AG04450 (cell line): ENCODE data around the gene VDAC1. TPM values are rescaled to one million over a fixed set of nuclear protein-coding genes. Genes with fewer than 3 reads are reported as not detected.
A peak's percentile ranks its signal among the peaks of the same experiment; 100 is the strongest.
"Not testable (repeated sequence)": the region's sequence is repeated elsewhere in the genome, so short reads cannot be mapped to it uniquely, and the experiment has no call there.

Experiments used
- CTCF ChIA-PET: fragments of 300-600, 350-600 bp; formaldehyde crosslinking; extraction: SDS; loops from one replicate; lab custom pipeline; 2022; ENCODE audit warnings: antibody characterized with exemption, inconsistent platforms; lab: Charles Lee
- POLR2A ChIA-PET: fragments of 350-600 bp; formaldehyde crosslinking; extraction: SDS; loops from one replicate; lab custom pipeline; 2021; ENCODE audit warnings: antibody characterized with exemption, inconsistent platforms; lab: Yijun Ruan, JAX
- DNase-seq: peaks from one replicate; pipeline ENCODE4 v3.0.0-alpha.2; 2011; ENCODE audit warnings: low read depth, low spot score
- H3K27ac ChIP-seq: one replicate; pipeline ENCODE4 v1.5.1; 2012; ENCODE audit warnings: low read depth, low read length, control low read depth
- H3K27me3 ChIP-seq: one replicate; pipeline ENCODE4 v1.6.0; 2012; ENCODE audit warnings: low read length; ENCODE audit not compliant: control insufficient read depth, insufficient read depth
- H3K4me3 ChIP-seq: 2 replicates; pipeline ENCODE4 v1.5.1; 2011; ENCODE audit warnings: mild to moderate bottlenecking, low read depth, low read length, control low read depth
- H3K9me3 ChIP-seq: 2 replicates; pipeline ENCODE4 v1.5.1; 2012; ENCODE audit warnings: low read length; ENCODE audit not compliant: control insufficient read depth, insufficient read depth
- polyA plus RNA-seq: library from polyadenylated mRNA; depleted of rRNA; stranded (reverse); fragments of >200 nt; gene quantifications from 2 replicates; pipeline ENCODE4 v1.2.3, GENCODE V29; 2011
- TF ChIP-seq, protein P1 (sequence below): IDR thresholded peaks from 2 replicates; pipeline ENCODE4 v1.5.1; 2011; ENCODE audit warnings: low read depth, low read length, control low read depth, inconsistent platforms

The VDAC1 gene
- polyA plus RNA-seq, 1 experiment, result 262 TPM

DNA sequence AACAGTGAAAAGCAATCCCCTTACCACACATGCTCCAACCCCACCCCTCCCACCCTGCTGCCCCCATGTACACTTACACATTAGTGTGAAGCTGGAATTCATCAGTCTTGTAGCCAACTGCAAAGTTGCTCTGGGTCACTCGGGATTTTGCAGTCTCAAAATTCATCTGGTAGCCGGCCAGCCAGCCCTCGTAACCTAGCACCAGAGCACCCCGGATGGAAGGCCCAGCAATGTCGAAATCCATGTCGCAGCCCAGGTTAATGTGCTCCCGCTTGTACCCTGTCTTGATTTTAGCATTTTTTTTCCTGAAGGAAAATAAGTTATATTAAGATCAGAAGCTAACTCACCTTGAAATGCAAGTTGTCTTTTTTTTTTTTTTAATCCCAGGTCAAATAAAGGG, 24.1 kb downstream of the VDAC1 start:
- ChIA-PET POLR2A (no interaction called here), CTCF (interaction anchor here (0.6 to 5.1 kb wide), 9 partner anchors 11 to 557 kb away, joined by 3 to 38 read pairs (median 6); partner anchors contain the start of gene C5orf15)
- Histone ChIP-seq H3K27ac (no peak overlapping the region), H3K27me3 (no peaks in the 10 kb centered on the region), H3K4me3 (no peak overlapping the region), H3K9me3 (no peaks in the 10 kb centered on the region)
- no peak for DNase-seq
- TF ChIP-seq, protein P1, sequence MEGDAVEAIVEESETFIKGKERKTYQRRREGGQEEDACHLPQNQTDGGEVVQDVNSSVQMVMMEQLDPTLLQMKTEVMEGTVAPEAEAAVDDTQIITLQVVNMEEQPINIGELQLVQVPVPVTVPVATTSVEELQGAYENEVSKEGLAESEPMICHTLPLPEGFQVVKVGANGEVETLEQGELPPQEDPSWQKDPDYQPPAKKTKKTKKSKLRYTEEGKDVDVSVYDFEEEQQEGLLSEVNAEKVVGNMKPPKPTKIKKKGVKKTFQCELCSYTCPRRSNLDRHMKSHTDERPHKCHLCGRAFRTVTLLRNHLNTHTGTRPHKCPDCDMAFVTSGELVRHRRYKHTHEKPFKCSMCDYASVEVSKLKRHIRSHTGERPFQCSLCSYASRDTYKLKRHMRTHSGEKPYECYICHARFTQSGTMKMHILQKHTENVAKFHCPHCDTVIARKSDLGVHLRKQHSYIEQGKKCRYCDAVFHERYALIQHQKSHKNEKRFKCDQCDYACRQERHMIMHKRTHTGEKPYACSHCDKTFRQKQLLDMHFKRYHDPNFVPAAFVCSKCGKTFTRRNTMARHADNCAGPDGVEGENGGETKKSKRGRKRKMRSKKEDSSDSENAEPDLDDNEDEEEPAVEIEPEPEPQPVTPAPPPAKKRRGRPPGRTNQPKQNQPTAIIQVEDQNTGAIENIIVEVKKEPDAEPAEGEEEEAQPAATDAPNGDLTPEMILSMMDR, result no peak

DNA sequence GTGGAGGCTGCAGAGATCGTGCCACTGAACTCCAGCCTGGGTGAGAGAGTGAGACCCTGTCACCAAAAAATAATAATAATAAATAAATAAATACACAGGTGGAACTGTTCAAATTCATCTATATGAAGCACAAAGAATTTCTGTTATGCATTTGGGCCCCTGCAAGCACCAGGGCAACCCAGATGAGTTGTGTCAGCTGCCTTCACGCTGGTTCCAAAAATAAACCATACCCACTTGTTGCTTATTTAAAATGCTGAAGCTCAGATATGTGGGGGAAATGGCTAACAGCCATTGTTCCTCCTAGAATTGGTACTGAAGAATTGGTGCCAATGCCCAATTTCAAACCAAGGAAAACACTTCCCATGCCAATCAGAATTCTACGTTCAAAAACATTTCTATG, 25.8 kb downstream of the VDAC1 start:
- Histone ChIP-seq H3K27me3 (no peaks in the 10 kb centered on the region), H3K4me3 (no peak overlapping the region), H3K27ac (peak overlapping the region; percentile 34), H3K9me3 (no peaks in the 10 kb centered on the region)
- ChIA-PET POLR2A (no interaction called here), CTCF (interaction anchor here (0.6 to 5.1 kb wide), 21 partner anchors 9 to 1929 kb away, joined by 3 to 38 read pairs (median 4); partner anchors contain the start of genes C5orf15 and VDAC1)
- TF ChIP-seq, protein P1, result no peak
- DNase-seq, result no peak

DNA sequence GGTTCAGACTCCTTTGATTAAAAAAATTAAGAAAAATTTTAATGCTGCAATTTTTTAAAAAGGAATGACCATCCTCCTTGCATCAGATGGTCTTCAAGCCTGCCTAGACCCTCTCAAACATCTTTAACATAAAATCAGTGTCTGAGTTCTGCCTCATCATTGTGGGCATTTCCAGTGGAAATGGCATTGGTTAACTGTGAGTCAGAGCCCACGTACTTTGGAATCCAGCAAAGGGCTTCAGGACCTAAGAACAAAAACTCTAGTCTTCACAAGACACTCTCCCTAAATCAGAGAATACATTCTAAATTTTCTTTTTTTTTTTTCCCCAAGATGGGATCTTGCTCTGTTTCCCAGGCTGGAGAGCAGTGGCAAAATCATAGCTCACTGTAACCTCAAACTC, 26.9 kb downstream of the VDAC1 start:
- Histone ChIP-seq H3K4me3 (no peak overlapping the region), H3K27me3 (no peaks in the 10 kb centered on the region), H3K9me3 (no peaks in the 10 kb centered on the region), H3K27ac (peak overlapping the region; percentile 92)
- peak; percentile 43 for DNase-seq
- ChIA-PET POLR2A (no interaction called here), CTCF (interaction anchor here (1.3 to 5.1 kb wide), 5 partner anchors 8 to 62 kb away, joined by 5 to 38 read pairs (median 7); partner anchors contain the start of gene C5orf15)
- TF ChIP-seq, protein P1, result no peak

DNA sequence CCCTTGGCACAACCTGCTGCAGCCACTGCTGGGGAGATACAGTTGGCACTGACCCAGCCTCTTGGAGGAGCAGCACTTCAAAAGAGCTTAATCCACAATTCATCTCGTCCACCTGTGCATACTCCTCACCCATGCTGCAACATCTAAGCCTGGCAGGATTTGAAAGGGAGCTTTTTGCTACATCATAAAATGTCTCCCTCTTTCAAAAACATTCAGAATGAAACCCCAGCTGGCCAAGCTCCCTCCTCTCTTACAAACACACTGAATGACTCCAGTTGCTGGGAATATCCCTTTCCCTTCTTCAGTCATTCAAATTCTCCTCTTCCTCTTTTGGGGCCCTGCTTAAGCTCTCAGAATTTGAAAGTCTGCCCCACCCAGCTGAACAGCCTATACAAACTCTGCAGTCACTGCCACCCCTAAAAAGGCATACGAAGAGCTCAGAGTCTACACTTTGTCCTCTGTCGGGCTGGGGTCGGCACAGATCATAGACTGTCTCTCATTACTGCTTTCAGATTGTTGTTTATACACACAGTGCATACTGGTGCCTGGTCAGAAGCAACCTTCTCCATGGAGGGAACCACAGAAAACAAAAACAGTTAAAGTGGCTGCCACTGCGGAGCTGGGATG, 27.5 kb downstream of the VDAC1 start:
- Histone ChIP-seq H3K27me3 (no peaks in the 10 kb centered on the region), H3K9me3 (no peaks in the 10 kb centered on the region), H3K27ac (peak overlapping the region; percentile 92), H3K4me3 (no peak overlapping the region)
- no peak for DNase-seq
- TF ChIP-seq, protein P1, result no peak
- ChIA-PET POLR2A (no interaction called here), CTCF (interaction anchor here (1.0 to 5.1 kb wide), 4 partner anchors 7 to 62 kb away, joined by 4 to 32 read pairs (median 6); partner anchors contain the start of gene C5orf15)

DNA sequence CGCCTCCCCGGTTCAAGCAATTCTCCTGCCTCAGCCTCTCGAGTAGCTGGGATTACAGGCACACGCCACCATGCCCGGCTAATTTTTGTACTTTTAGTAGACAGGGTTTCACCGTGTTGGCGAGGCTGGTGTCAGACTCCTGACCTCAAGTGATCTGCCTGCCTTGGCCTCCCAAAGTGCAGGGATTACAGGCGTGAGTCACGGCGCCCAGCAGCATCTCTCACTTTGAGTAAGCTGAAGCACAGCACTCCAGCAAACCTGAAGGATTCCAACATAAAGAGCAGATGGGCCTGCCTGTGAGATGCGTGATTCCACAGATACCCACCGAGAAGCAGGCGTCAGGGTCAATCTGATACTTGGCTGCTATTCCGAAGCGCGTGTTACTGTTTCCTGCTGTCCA, 29.2 kb downstream of the VDAC1 start:
- DNase-seq, H3K4me3 ChIP-seq, CTCF ChIA-PET, POLR2A ChIA-PET, H3K9me3 ChIP-seq, H3K27me3 ChIP-seq, H3K27ac ChIP-seq: not testable (repeated sequence)
